Stomach (tissue), 9 donors: ENCODE data around the gene GSTO2. TPM values are rescaled to one million over a fixed set of nuclear protein-coding genes. Genes with fewer than 3 reads are reported as not detected.
A peak's percentile ranks its signal among the peaks of the same experiment; 100 is the strongest.

Source experiments
- DNase-seq, 2 donors: peaks; one replicate each; pipeline versions ENCODE4 v3.0.0 to v3.0.0-alpha.2; 2013 to 2019
- H3K27ac ChIP-seq, 5 donors: fragments of 200-600 bp in 4 of 5; sonication (generic) in 4 of 5; one replicate each; pipeline ENCODE4 v1.5.1; 2013 to 2019; ENCODE audit warnings: mild to moderate bottlenecking in 1 of 5, moderate library complexity in 1 of 5
- H3K27me3 ChIP-seq, 3 donors: fragments of 200-600 bp; sonication (generic); one replicate each; pipeline ENCODE4 v1.5.1; 2017 to 2019; ENCODE audit warnings: mixed run types in 1 of 3
- H3K36me3 ChIP-seq, 4 donors: fragments of 200-600 bp; sonication (generic); 1 replicate in 3 of 4; 2 replicates in 1 of 4; pipeline ENCODE4 v1.5.1; 2016 to 2019
- H3K4me1 ChIP-seq, 4 donors: fragments of 200-600 bp; sonication (generic); one replicate each; pipeline ENCODE4 v1.5.1; 2016 to 2019
- H3K4me3 ChIP-seq, 4 donors: fragments of 200-600 bp; sonication (generic) in 3 of 4; one replicate each; pipeline ENCODE4 v1.5.1; 2016 to 2019; ENCODE audit warnings: mild to moderate bottlenecking in 1 of 4
- H3K9me3 ChIP-seq, 4 donors: fragments of 200-600 bp; sonication (generic); one replicate each; pipeline ENCODE4 v1.5.1; 2016 to 2019
- EP300 ChIP-seq: sonication (generic); formaldehyde crosslinking; IDR thresholded peaks from one replicate; pipeline ENCODE4 v1.6.1; 2017; ENCODE audit warnings: antibody characterized with exemption
- POLR2A ChIP-seq, 4 donors: fragments of 450-650 bp; IDR thresholded peaks; one replicate each; pipeline ENCODE4 v1.6.1; 2016; ENCODE audit warnings: antibody characterized with exemption in 4 of 4, control low read depth in 2 of 4, mild to moderate bottlenecking in 1 of 4, moderate library complexity in 1 of 4
- POLR2AphosphoS5 ChIP-seq, 3 donors: sonication (generic); formaldehyde crosslinking; IDR thresholded peaks; one replicate each; pipeline ENCODE4 v1.6.1; 2016; ENCODE audit warnings: antibody characterized with exemption in 3 of 3
- WGBS, 5 donors: extraction: QIAGEN DNeasy Blood & Tissue Kit in 3 of 5; methylation state at CpG; one replicate each; pipeline versions ENCODE4 v1.1.5 to v1.1.7; 2013 to 2018; 5-methylcytosine and 5-hydroxymethylcytosine counted together
- intact Hi-C: fragments of 100-400 bp; cut with DNase I; formaldehyde crosslinking; loops from one replicate; pipeline ENCODE4 v1.15.1; 2023; ENCODE audit warnings: low total_unique reads
- polyA plus RNA-seq, 3 donors: library from polyadenylated mRNA; stranded (reverse); fragments of 200-250 nt; gene quantifications; one replicate each; pipeline ENCODE4 v1.2.3, GENCODE V29; 2013
- total RNA-seq, 5 donors: library from RNA; depleted of rRNA; stranded (reverse); fragments of >200 nt; gene quantifications; one replicate each; pipeline versions ENCODE4 v1.1.0 to v1.2.3, GENCODE V29; 2014 to 2016
- TF ChIP-seq, protein P1 (sequence below), 7 experiments: fragments of 450-650 bp in 4 of 7; fragments of 200-600 bp in 3 of 7; sonication (generic) in 3 of 7; IDR thresholded peaks; one replicate each; pipeline ENCODE4 v1.5.1; 2016 to 2019; ENCODE audit warnings: antibody characterized with exemption in 7 of 7, control low read depth in 2 of 7, mild to moderate bottlenecking in 1 of 7
- donor health status: healthy with polysubstance abuse.
- donor health status: Bipolar disorder and iron deficiency.
- donor health status: healthy.

Gene GSTO2
- total and polyA plus RNA-seq, 8 donors: under 0.01 to 26.6 (median 10.0) TPM

- intact Hi-C loops: no loop called here
- 61 to 80% (median 74%) methylated on average over 3 of the region's 3 CpGs for WGBS, 5 donors
- no peaks in the 10 kb centered on the region for H3K36me3 ChIP-seq
- H3K27ac ChIP-seq: peak overlapping the region in 1 of 5 donors; percentile 87
- DNase-seq: no peak
- H3K27me3 ChIP-seq: no peaks in the 10 kb centered on the region
- H3K9me3 ChIP-seq: no peaks in the 10 kb centered on the region
- no peak overlapping the region for H3K4me3 ChIP-seq
- no peak for TF ChIP-seq POLR2AphosphoS5 (IDR thresholded peaks at IDR 0.05)
- no peak for TF ChIP-seq EP300
- TF ChIP-seq, protein P1, sequence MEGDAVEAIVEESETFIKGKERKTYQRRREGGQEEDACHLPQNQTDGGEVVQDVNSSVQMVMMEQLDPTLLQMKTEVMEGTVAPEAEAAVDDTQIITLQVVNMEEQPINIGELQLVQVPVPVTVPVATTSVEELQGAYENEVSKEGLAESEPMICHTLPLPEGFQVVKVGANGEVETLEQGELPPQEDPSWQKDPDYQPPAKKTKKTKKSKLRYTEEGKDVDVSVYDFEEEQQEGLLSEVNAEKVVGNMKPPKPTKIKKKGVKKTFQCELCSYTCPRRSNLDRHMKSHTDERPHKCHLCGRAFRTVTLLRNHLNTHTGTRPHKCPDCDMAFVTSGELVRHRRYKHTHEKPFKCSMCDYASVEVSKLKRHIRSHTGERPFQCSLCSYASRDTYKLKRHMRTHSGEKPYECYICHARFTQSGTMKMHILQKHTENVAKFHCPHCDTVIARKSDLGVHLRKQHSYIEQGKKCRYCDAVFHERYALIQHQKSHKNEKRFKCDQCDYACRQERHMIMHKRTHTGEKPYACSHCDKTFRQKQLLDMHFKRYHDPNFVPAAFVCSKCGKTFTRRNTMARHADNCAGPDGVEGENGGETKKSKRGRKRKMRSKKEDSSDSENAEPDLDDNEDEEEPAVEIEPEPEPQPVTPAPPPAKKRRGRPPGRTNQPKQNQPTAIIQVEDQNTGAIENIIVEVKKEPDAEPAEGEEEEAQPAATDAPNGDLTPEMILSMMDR (IDR thresholded peaks at IDR 0.05): no peak
- TF ChIP-seq POLR2A (IDR thresholded peaks at IDR 0.05): no peak
- peaks cover 0 to 57% (median 34%) of the 10 kb centered on the region in 4 donors for H3K4me1 ChIP-seq
Observed at GRCh38 chr10:104301907-104302690, 33.1 kb downstream of the GSTO2 start.

GRCh38 chr10:104303594-104304355, 34.8 kb downstream of the GSTO2 start:
- Histone ChIP-seq H3K9me3 (no peaks in the 10 kb centered on the region), H3K27ac (no peak overlapping the region), H3K4me1 (peaks cover 0 to 57% (median 34%) of the 10 kb centered on the region in 4 donors), H3K4me3 (no peak overlapping the region), H3K36me3 (no peaks in the 10 kb centered on the region), H3K27me3 (no peaks in the 10 kb centered on the region)
- WGBS, 5 donors: 47 to 52% (median 49%) methylated on average over 2 of the region's 2 CpGs
- DNase-seq: no peak
- intact Hi-C loops: no loop called here
- TF ChIP-seq, protein P1 (IDR thresholded peaks at IDR 0.05): no peak
- TF ChIP-seq EP300: no peak
- no peak for TF ChIP-seq POLR2A (IDR thresholded peaks at IDR 0.05)

DNA sequence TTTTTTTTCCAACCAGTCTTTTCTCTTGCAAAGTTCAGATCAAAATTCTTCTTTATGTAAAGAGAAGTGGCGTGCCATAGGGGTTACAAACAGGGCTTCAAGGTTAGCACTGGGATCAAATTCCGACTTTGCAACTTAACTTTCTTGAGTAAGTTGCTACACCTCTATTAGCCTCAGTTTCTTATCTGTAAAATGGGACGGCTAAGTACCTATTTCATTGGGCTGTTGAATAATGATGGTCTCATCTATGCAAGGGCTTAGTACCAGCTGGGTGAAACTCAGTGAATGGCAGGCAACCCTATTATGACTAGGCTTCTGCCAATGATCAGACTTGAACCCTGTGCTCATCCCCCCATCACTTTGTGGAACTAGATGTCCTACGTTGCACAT, 35.4 kb downstream of the GSTO2 start:
- TF ChIP-seq POLR2AphosphoS5 (IDR thresholded peaks at IDR 0.05): no peak
- TF ChIP-seq, protein P1 (IDR thresholded peaks at IDR 0.05): no peak
- no peak for TF ChIP-seq POLR2A (IDR thresholded peaks at IDR 0.05)
- TF ChIP-seq EP300: no peak
- WGBS, 5 donors: 82 to 88% (median 86%) methylated on average over 4 of the region's 4 CpGs
- DNase-seq: no peak
- H3K27me3 ChIP-seq: no peaks in the 10 kb centered on the region
- no peaks in the 10 kb centered on the region for H3K36me3 ChIP-seq
- peaks cover 0 to 52% (median 33%) of the 10 kb centered on the region in 4 donors for H3K4me1 ChIP-seq
- H3K4me3 ChIP-seq: no peak overlapping the region
- intact Hi-C loops: no loop called here
- H3K9me3 ChIP-seq: no peaks in the 10 kb centered on the region
- H3K27ac ChIP-seq: peak overlapping the region in 1 of 5 donors; percentile 9

GRCh38 chr10:104304927-104305326, 35.9 kb downstream of the GSTO2 start:
- Histone ChIP-seq H3K27me3 (no peaks in the 10 kb centered on the region), H3K4me3 (no peak overlapping the region), H3K9me3 (no peaks in the 10 kb centered on the region), H3K36me3 (no peaks in the 10 kb centered on the region), H3K4me1 (peaks cover 0 to 52% (median 33%) of the 10 kb centered on the region in 4 donors), H3K27ac (peak overlapping the region in 2 of 5 donors; percentile 9 to 20)
- 46 to 62% (median 52%) methylated on average over 8 of the region's 8 CpGs for WGBS, 5 donors
- intact Hi-C loops: no loop called here
- TF ChIP-seq POLR2A (IDR thresholded peaks at IDR 0.05) (no peak), EP300 (no peak)
- no peak for DNase-seq
